RKO (cell line): ENCODE measurements around the gene TRPV2.
"Not testable (repeated sequence)": the region's sequence is repeated elsewhere in the genome, so short reads cannot be mapped to it uniquely, and the experiment has no call there.

Source experiments
- DNase-seq: peaks from one replicate; pipeline ENCODE4 v3.0.0-alpha.2; 2016; ENCODE audit warnings: low spot score

Gene TRPV2

GRCh38 chr17:16415031-16415924 is at the start of gene TRPV2:
TRPV2 (plus strand) TSS chr17:16415571; CDS start chr17:16417669, 2,098 bp downstream.
- no peak for DNase-seq

- peak; percentile 77 for DNase-seq
Observed at GRCh38 chr17:16371742-16372141, 43.6 kb upstream of the TRPV2 start.

GRCh38 chr17:16374146-16374938 is 41.0 kb upstream of the TRPV2 start:
- DNase-seq: no peak

GRCh38 chr17:16377941-16378341 is 37.4 kb upstream of the TRPV2 start:
- DNase-seq: no peak

- no peak for DNase-seq
Observed at GRCh38 chr17:16378636-16379282, 36.6 kb upstream of the TRPV2 start.

- no peak for DNase-seq
Observed at GRCh38 chr17:16379654-16380053, 35.7 kb upstream of the TRPV2 start.

- DNase-seq: peak; percentile 98
Observed at GRCh38 chr17:16380640-16381495, 34.5 kb upstream of the TRPV2 start, which contains the start of gene UBB. UBB (plus strand) TSS chr17:16381091; CDS start chr17:16381908, 817 bp downstream.

GRCh38 chr17:16381496-16381820 is 33.9 kb upstream of the TRPV2 start:
- peak; percentile 32 for DNase-seq

- no peak for DNase-seq
Observed at GRCh38 chr17:16383216-16383615, 32.2 kb upstream of the TRPV2 start.

GRCh38 chr17:16383772-16384287 is 31.5 kb upstream of the TRPV2 start:
- no peak for DNase-seq

- DNase-seq: no peak
Observed at GRCh38 chr17:16384557-16384956, 30.8 kb upstream of the TRPV2 start.

GRCh38 chr17:16386126-16386507 is 29.3 kb upstream of the TRPV2 start:
- not testable (repeated sequence) for DNase-seq

- no peak for DNase-seq
Observed at GRCh38 chr17:16391451-16391850, 23.9 kb upstream of the TRPV2 start.

- not testable (repeated sequence) for DNase-seq
Observed at GRCh38 chr17:16392491-16392890, 22.9 kb upstream of the TRPV2 start.

- DNase-seq: not testable (repeated sequence)
Observed at GRCh38 chr17:16395887-16396286, 19.5 kb upstream of the TRPV2 start.

- DNase-seq: not testable (repeated sequence)
Observed at GRCh38 chr17:16396693-16397092, 18.7 kb upstream of the TRPV2 start.

GRCh38 chr17:16398270-16399267 is 16.8 kb upstream of the TRPV2 start:
- no peak for DNase-seq

- DNase-seq: not testable (repeated sequence)
Observed at GRCh38 chr17:16403847-16404246, 11.5 kb upstream of the TRPV2 start.

- no peak for DNase-seq
Observed at GRCh38 chr17:16406742-16407674, 8.4 kb upstream of the TRPV2 start.
